HEK293 (cell line): ENCODE results near the gene NAA20.

Experiments
- MZF1 ChIP-seq: fragments of 450-650 bp; formaldehyde crosslinking; IDR thresholded peaks from 2 replicates; pipeline ENCODE4 v1.5.1; 2017; ENCODE audit warnings: missing biosample characterization, missing genetic modification characterization, borderline replicate concordance
- SP2 ChIP-seq: fragments of 450-650 bp; formaldehyde crosslinking; IDR thresholded peaks from 2 replicates; pipeline ENCODE4 v1.5.1; 2016; ENCODE audit warnings: missing biosample characterization, missing genetic modification characterization
- ZBTB48 ChIP-seq: fragments of 450-650 bp; formaldehyde crosslinking; IDR thresholded peaks from 2 replicates; pipeline ENCODE4 v1.5.1; 2016; ENCODE audit warnings: missing biosample characterization, missing genetic modification characterization
- ZNF311 ChIP-seq: fragments of 450-650 bp; formaldehyde crosslinking; IDR thresholded peaks from 2 replicates; pipeline ENCODE4 v1.5.1; 2017; ENCODE audit warnings: missing biosample characterization, missing genetic modification characterization, borderline replicate concordance
- ZNF549 ChIP-seq: fragments of 450-650 bp; IDR thresholded peaks from 2 replicates; pipeline ENCODE4 v1.5.1; 2018; ENCODE audit warnings: missing biosample characterization, missing genetic modification characterization, mild to moderate bottlenecking, inconsistent platforms, moderate library complexity
- ZNF561 ChIP-seq: fragments of 450-650 bp; IDR thresholded peaks from 2 replicates; pipeline ENCODE4 v1.5.1; 2018; ENCODE audit warnings: missing biosample characterization, missing genetic modification characterization, borderline replicate concordance
- ZNF658 ChIP-seq: fragments of 450-650 bp; formaldehyde crosslinking; IDR thresholded peaks from 2 replicates; pipeline ENCODE4; 2016; ENCODE audit warnings: missing biosample characterization, missing genetic modification characterization
- ZNF660 ChIP-seq: fragments of 450-650 bp; IDR thresholded peaks from 2 replicates; pipeline ENCODE4 v1.5.1; 2018; ENCODE audit warnings: missing biosample characterization, mild to moderate bottlenecking, missing genetic modification characterization
- ZNF677 ChIP-seq: fragments of 450-650 bp; IDR thresholded peaks from 2 replicates; pipeline ENCODE4 v1.5.0; 2018; ENCODE audit warnings: missing biosample characterization, mild to moderate bottlenecking, missing genetic modification characterization, moderate library complexity
- ZNF76 ChIP-seq: fragments of 450-650 bp; formaldehyde crosslinking; IDR thresholded peaks from 2 replicates; pipeline ENCODE4; 2016; ENCODE audit warnings: low read depth, missing biosample characterization, missing genetic modification characterization, borderline replicate concordance
- TF ChIP-seq, protein P1 (sequence below): fragments of 450-650 bp; formaldehyde crosslinking; IDR thresholded peaks from 2 replicates; pipeline ENCODE4 v1.5.1; 2016; ENCODE audit warnings: missing biosample characterization, missing genetic modification characterization
- TF ChIP-seq, protein P2 (sequence below): fragments of 450-650 bp; formaldehyde crosslinking; IDR thresholded peaks from 2 replicates; pipeline ENCODE4 v1.5.1; 2016; ENCODE audit warnings: missing biosample characterization, missing genetic modification characterization
- TF ChIP-seq, protein P3 (sequence below): fragments of 450-650 bp; formaldehyde crosslinking; IDR thresholded peaks from 2 replicates; pipeline ENCODE4 v1.5.1; 2017; ENCODE audit warnings: missing biosample characterization, missing genetic modification characterization

DNA sequence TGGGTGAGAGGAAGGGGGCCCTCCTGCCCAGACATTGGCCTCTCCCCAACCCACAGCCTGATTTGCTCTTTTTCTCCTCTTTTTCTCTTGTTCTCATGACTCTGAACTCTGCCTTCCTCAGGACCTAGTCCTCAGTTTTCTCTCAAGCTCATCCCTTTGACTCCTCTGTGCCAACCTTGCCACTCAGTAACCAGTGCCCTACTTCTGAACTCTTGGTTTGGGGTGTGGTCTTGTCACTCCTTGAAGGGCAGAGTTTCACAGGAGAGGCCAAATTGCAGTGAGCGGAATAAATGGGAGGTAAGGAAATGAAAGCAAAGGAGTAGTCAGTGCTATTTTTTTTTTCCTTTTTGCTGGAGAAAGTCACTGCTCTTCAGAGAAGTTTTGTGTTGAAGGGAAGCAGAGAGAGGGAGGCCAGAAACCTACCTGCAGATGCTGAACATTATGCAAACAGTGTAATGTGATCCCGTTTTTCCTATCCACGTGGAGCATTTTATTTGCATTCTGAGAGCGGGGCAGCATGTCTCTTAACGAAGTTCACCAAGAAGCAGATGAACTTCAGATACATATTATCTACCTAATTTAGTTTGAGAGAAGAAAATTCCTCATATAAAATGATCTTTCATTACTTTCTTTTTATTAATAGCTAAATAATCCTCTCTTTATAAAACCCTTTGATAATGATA, 62.1 kb downstream of the NAA20 start:
- TF ChIP-seq, protein P1, sequence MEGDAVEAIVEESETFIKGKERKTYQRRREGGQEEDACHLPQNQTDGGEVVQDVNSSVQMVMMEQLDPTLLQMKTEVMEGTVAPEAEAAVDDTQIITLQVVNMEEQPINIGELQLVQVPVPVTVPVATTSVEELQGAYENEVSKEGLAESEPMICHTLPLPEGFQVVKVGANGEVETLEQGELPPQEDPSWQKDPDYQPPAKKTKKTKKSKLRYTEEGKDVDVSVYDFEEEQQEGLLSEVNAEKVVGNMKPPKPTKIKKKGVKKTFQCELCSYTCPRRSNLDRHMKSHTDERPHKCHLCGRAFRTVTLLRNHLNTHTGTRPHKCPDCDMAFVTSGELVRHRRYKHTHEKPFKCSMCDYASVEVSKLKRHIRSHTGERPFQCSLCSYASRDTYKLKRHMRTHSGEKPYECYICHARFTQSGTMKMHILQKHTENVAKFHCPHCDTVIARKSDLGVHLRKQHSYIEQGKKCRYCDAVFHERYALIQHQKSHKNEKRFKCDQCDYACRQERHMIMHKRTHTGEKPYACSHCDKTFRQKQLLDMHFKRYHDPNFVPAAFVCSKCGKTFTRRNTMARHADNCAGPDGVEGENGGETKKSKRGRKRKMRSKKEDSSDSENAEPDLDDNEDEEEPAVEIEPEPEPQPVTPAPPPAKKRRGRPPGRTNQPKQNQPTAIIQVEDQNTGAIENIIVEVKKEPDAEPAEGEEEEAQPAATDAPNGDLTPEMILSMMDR (tag by site-specific recombination): no peak
- no peak for TF ChIP-seq SP2
- no peak for TF ChIP-seq ZNF76
- TF ChIP-seq ZNF549 (tag by site-specific recombination): no peak
- no peak for TF ChIP-seq ZNF561
- TF ChIP-seq, protein P2, sequence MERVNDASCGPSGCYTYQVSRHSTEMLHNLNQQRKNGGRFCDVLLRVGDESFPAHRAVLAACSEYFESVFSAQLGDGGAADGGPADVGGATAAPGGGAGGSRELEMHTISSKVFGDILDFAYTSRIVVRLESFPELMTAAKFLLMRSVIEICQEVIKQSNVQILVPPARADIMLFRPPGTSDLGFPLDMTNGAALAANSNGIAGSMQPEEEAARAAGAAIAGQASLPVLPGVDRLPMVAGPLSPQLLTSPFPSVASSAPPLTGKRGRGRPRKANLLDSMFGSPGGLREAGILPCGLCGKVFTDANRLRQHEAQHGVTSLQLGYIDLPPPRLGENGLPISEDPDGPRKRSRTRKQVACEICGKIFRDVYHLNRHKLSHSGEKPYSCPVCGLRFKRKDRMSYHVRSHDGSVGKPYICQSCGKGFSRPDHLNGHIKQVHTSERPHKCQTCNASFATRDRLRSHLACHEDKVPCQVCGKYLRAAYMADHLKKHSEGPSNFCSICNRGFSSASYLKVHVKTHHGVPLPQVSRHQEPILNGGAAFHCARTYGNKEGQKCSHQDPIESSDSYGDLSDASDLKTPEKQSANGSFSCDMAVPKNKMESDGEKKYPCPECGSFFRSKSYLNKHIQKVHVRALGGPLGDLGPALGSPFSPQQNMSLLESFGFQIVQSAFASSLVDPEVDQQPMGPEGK (tag by site-specific recombination): no peak
- no peak for TF ChIP-seq ZNF677
- TF ChIP-seq, protein P3, sequence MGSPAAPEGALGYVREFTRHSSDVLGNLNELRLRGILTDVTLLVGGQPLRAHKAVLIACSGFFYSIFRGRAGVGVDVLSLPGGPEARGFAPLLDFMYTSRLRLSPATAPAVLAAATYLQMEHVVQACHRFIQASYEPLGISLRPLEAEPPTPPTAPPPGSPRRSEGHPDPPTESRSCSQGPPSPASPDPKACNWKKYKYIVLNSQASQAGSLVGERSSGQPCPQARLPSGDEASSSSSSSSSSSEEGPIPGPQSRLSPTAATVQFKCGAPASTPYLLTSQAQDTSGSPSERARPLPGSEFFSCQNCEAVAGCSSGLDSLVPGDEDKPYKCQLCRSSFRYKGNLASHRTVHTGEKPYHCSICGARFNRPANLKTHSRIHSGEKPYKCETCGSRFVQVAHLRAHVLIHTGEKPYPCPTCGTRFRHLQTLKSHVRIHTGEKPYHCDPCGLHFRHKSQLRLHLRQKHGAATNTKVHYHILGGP (tag by site-specific recombination): no peak
- no peak for TF ChIP-seq ZNF660 (tag by site-specific recombination)
- no peak for TF ChIP-seq ZNF311 (tag by site-specific recombination)
- TF ChIP-seq MZF1 (tag by site-specific recombination): no peak
- no peak for TF ChIP-seq ZBTB48
- no peak for TF ChIP-seq ZNF658 (tag by site-specific recombination)
